HG02798 (cell line): Measurements from ENCODE around the gene NR4A3.
A peak's percentile ranks its signal among the peaks of the same experiment; 100 is the strongest.

Source experiments
- ATAC-seq: cut with Tn5 transposase; IDR thresholded peaks from one replicate; pipeline ENCODE4 v1.9.1; 2021; ENCODE audit warnings: mild to moderate bottlenecking; ENCODE audit not compliant: unreplicated experiment, poor library complexity

Gene NR4A3

GRCh38 chr9:99867536-99867935 lies 45.9 kb downstream of the NR4A3 start:
- ATAC-seq = no peak

GRCh38 chr9:99867968-99868367 lies 46.3 kb downstream of the NR4A3 start:
- ATAC-seq = no peak

- no peak for ATAC-seq
Measured at GRCh38 chr9:99868845-99869244, 47.2 kb downstream of the NR4A3 start.

GRCh38 chr9:99870126-99870525 lies 48.4 kb downstream of the NR4A3 start:
- no peak for ATAC-seq

- no peak for ATAC-seq
Measured at GRCh38 chr9:99873531-99873930, 51.8 kb downstream of the NR4A3 start.

GRCh38 chr9:99873943-99874584 lies 52.4 kb downstream of the NR4A3 start:
- no peak for ATAC-seq

- no peak for ATAC-seq
Measured at GRCh38 chr9:99876190-99876589, 54.5 kb downstream of the NR4A3 start.

- no peak for ATAC-seq
Measured at GRCh38 chr9:99878651-99879050, 57.0 kb downstream of the NR4A3 start.

- no peak for ATAC-seq
Measured at GRCh38 chr9:99881769-99882168, 60.1 kb downstream of the NR4A3 start.

- no peak for ATAC-seq
Measured at GRCh38 chr9:99885747-99886146, 64.1 kb downstream of the NR4A3 start.

- no peak for ATAC-seq
Measured at GRCh38 chr9:99889120-99889519, 67.4 kb downstream of the NR4A3 start.

GRCh38 chr9:99894826-99895225 lies 73.1 kb downstream of the NR4A3 start:
- no peak for ATAC-seq

- no peak for ATAC-seq
Measured at GRCh38 chr9:99895510-99895909, 73.8 kb downstream of the NR4A3 start.

GRCh38 chr9:99896119-99896518 lies 74.4 kb downstream of the NR4A3 start:
- no peak for ATAC-seq

GRCh38 chr9:99903393-99903792 lies 81.7 kb downstream of the NR4A3 start:
- ATAC-seq = no peak

- ATAC-seq = no peak
Measured at GRCh38 chr9:99905833-99906402, 84.2 kb downstream of the NR4A3 start.

GRCh38 chr9:99906403-99907207 lies 84.9 kb downstream of the NR4A3 start, which contains the start of gene STX17:
Gene STX17 (plus strand): TSS chr9:99906654. CDS start chr9:99915240, 8,586 bp downstream.
- ATAC-seq = peak; percentile 90

GRCh38 chr9:99907208-99907532 lies 85.5 kb downstream of the NR4A3 start:
- ATAC-seq = no peak

- ATAC-seq = no peak
Measured at GRCh38 chr9:99911600-99911999, 89.9 kb downstream of the NR4A3 start.
